ENCODE data around the gene TPCN2. TPM values are rescaled to one million over a fixed set of nuclear protein-coding genes. Genes with fewer than 3 reads are reported as not detected.

TPCN2 gene
- total RNA-seq, 1 donor from 2014 or later, result 23.7 TPM

DNA sequence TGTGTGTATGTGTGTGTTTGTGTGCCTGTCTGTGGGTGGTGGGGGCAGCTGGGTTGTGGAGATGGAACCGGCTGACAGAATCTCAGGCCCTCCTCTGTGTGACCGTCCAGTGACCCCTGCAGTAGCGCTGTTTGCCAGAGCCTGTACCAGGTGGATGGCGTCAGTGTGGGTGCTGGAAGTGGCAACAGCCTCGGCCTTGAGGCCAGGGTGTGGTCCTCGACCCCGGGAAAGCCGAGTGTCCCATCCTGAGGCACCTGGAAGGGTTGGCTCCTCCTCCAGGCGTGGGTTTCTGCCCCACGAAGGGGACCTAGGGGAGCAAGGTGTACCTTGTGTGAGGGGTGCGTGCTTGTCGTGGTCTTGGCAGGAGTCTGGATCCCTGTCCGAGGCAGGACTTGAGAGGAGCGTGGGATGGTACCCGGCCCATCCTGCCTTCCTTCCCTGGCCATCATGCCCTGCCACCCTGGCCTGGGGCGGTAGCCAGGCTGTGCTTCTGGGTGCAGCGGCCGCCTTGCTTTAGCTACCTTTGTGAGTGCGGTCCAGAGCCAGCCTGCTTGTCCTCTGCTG is 16.5 kb downstream of the TPCN2 start:
- peaks cover under 1% of the 10 kb centered on the region for H3K36me3 Mint-ChIP-seq
- H3K4me1 Mint-ChIP-seq, result no peaks in the 10 kb centered on the region
- H3K27ac Mint-ChIP-seq, result no peak overlapping the region
- no peak overlapping the region for H3K4me3 Mint-ChIP-seq
- H3K9me3 Mint-ChIP-seq, result no peaks in the 10 kb centered on the region
- DNase-seq (ENCODE audit: low spot score in 2 of 2, unreplicated experiment in 2 of 2), result no peak
- TF ChIP-seq, protein P1, sequence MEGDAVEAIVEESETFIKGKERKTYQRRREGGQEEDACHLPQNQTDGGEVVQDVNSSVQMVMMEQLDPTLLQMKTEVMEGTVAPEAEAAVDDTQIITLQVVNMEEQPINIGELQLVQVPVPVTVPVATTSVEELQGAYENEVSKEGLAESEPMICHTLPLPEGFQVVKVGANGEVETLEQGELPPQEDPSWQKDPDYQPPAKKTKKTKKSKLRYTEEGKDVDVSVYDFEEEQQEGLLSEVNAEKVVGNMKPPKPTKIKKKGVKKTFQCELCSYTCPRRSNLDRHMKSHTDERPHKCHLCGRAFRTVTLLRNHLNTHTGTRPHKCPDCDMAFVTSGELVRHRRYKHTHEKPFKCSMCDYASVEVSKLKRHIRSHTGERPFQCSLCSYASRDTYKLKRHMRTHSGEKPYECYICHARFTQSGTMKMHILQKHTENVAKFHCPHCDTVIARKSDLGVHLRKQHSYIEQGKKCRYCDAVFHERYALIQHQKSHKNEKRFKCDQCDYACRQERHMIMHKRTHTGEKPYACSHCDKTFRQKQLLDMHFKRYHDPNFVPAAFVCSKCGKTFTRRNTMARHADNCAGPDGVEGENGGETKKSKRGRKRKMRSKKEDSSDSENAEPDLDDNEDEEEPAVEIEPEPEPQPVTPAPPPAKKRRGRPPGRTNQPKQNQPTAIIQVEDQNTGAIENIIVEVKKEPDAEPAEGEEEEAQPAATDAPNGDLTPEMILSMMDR (IDR thresholded peaks at IDR 0.05; ENCODE audit: unreplicated experiment), result no peak
- no peaks in the 10 kb centered on the region for H3K27me3 Mint-ChIP-seq (ENCODE audit: low read depth)

DNA sequence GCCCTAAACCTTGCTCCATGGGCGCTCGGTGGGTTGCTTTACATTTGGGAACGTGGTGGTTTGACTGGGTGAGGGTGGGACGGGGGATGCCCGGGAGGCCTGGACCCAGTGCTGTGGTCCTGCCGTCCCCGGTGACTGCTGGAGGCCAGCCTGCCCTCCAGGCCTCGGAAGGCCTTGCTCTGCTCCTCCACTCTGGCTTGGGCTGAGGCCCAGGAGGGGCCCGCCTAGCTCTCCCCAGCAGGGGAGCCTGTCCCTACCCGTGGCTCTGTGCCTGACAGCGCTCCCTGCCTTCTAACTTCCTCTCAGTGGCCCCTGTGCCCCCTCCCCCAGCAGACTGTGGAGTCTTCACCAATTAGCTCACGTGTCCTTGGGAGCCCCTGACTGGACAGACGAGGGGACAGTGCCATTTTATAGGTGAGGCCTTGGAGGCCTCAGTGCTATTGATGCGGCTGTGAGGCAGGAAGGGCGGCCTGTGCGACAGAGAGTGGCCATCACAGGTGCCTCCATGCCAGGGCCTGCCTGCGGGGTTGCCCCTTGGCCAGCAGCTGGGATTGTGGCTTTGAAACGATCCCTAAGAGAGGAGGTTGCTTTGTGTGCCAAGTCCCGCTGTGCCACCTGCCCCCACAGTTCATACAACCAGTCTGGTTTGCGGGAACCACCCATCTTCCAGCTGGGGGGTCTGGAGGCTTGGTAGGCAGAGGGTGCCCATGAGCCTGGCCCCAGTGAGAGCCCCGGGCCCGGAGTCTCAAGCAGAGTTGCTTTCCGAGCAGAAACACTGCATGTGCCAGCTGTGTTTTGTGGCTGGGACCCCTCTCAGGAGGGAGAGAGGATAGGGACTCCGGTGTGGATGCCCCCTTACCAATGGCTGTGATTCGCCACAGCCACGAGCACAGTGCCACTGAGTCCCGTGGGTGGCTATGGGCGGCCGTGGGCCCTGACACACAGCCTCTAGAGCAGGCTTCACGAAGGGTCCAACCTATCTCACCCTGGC is 17.7 kb downstream of the TPCN2 start:
- no peak overlapping the region for H3K27ac Mint-ChIP-seq
- H3K36me3 Mint-ChIP-seq, result peaks cover 4% of the 10 kb centered on the region
- no peaks in the 10 kb centered on the region for H3K9me3 Mint-ChIP-seq
- no peak overlapping the region for H3K4me3 Mint-ChIP-seq
- no peak for DNase-seq (ENCODE audit: low spot score in 2 of 2, unreplicated experiment in 2 of 2)
- TF ChIP-seq, protein P1 (IDR thresholded peaks at IDR 0.05; ENCODE audit: unreplicated experiment), result no peak
- H3K4me1 Mint-ChIP-seq, result no peaks in the 10 kb centered on the region
- H3K27me3 Mint-ChIP-seq (ENCODE audit: low read depth), result no peaks in the 10 kb centered on the region

DNA sequence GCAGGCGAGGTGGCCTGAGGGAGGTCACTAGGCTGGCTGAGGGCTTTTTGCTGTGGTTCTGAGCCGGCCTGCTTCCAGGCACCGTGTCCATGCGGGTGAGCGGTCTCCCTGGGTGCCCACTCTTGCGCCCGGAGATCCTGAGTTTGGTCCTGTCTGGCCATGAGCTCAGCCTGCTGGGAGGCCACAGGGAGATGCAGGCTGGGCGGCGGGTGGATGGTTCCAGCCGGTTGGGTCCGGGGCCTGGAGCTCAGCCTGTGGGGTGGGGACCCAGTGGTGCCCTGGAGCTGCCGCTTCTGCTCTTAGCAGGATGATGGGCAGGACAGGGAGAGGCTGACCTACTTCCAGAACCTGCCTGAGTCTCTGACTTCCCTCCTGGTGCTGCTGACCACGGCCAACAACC is 18.5 kb downstream of the TPCN2 start:
- H3K27me3 Mint-ChIP-seq (ENCODE audit: low read depth), result no peaks in the 10 kb centered on the region
- peaks cover 4% of the 10 kb centered on the region for H3K36me3 Mint-ChIP-seq
- TF ChIP-seq, protein P1 (IDR thresholded peaks at IDR 0.05; ENCODE audit: unreplicated experiment), result no peak
- DNase-seq (ENCODE audit: low spot score in 2 of 2, unreplicated experiment in 2 of 2), result no peak
- H3K4me3 Mint-ChIP-seq, result no peak overlapping the region
- H3K9me3 Mint-ChIP-seq, result no peaks in the 10 kb centered on the region
- H3K27ac Mint-ChIP-seq, result no peak overlapping the region
- H3K4me1 Mint-ChIP-seq, result no peaks in the 10 kb centered on the region

DNA sequence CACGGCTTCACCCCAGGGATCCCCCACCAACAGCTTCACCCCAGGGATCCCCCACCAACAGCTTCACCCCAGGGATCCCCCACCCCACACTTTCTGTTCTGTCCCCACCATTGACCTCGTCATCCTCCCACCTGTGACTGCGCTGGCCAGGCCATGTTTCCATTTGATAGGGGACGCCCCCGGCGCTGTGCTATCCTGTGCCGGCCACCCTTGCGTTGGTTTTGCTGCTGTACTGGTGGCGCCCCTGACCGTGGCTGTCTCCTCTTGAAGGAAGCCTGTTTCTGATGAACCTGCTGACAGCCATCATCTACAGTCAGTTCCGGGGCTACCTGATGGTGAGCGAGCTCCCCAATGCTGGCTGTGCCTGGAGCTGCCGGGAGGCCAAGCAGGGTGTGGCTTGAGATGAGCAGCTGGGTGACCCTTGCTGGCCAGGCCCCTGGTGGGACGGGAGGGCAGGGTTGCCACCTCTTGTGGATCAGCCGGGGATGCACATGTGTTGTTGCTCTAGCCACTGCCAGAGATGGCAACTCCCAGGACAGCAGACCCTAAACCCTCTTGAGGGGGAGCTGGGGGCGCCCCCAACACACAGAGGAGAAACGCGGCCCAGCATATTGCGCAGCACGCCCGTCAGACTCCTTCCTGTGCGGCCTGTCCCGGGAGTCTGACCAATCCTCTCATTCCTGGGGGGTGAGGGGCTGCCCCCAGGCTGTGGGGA is 22.5 kb downstream of the TPCN2 start:
- no peaks in the 10 kb centered on the region for H3K4me1 Mint-ChIP-seq
- H3K36me3 Mint-ChIP-seq, result peaks cover 4% of the 10 kb centered on the region
- H3K27me3 Mint-ChIP-seq (ENCODE audit: low read depth), result no peaks in the 10 kb centered on the region
- no peak overlapping the region for H3K4me3 Mint-ChIP-seq
- DNase-seq (ENCODE audit: low spot score in 2 of 2, unreplicated experiment in 2 of 2), result no peak
- no peak overlapping the region for H3K27ac Mint-ChIP-seq
- TF ChIP-seq, protein P1 (IDR thresholded peaks at IDR 0.05; ENCODE audit: unreplicated experiment), result no peak
- H3K9me3 Mint-ChIP-seq, result no peaks in the 10 kb centered on the region

DNA sequence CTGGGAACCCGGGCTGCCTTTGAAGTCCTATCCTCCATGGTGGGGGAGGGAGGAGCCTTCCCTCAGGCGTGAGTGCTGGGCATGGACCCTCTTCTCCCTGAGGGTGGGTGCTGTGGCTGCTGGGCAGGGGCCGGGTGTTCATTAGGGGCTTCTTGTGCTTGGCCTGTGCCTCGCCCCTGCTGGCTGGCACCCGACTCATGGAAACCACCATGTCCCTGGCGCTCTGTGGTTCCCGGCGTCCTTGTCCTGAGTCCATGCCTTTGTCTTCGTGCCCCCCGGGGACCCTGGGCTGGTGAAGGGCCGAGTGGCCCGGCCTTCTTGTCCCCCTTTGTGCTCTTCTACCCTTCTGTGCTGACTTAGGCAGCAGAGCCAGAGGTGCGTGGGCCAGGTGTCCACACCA is 23.2 kb downstream of the TPCN2 start:
- TF ChIP-seq, protein P1 (IDR thresholded peaks at IDR 0.05; ENCODE audit: unreplicated experiment), result no peak
- DNase-seq (ENCODE audit: low spot score in 2 of 2, unreplicated experiment in 2 of 2), result no peak
- Mint-ChIP-seq H3K27ac (no peak overlapping the region), H3K4me3 (no peak overlapping the region), H3K4me1 (no peaks in the 10 kb centered on the region), H3K36me3 (peaks cover 4% of the 10 kb centered on the region), H3K9me3 (no peaks in the 10 kb centered on the region), H3K27me3 (ENCODE audit: low read depth) (no peaks in the 10 kb centered on the region)

Measured in mesothelial cell of epicardium (in vitro differentiated cells).